HEK293 (cell line): Measurements from ENCODE around the gene UACA.

ENCODE experiments used
- CTCF ChIA-PET: fragments of 350-600 bp; formaldehyde crosslinking; extraction: SDS; loops from one replicate; lab custom pipeline; 2021; ENCODE audit warnings: antibody characterized with exemption; lab: Yijun Ruan, JAX
- POLR2A ChIA-PET: fragments of 300-600 bp; formaldehyde crosslinking; extraction: SDS; loops from one replicate; lab custom pipeline; 2020; ENCODE audit warnings: antibody characterized with exemption, inconsistent platforms; lab: Yijun Ruan, JAX
- H3K27ac ChIP-seq: fragments of 200-500 bp; sonication (Bioruptor generic); 2 replicates; pipeline ENCODE4 v1.5.1; 2014; ENCODE audit warnings: low read depth, low read length, control low read depth, inconsistent platforms; ENCODE audit errors: extremely low read depth
- H3K36me3 ChIP-seq, 2 experiments: fragments of 200-500 bp in 1 of 2; sonication (Bioruptor generic) in 1 of 2; 1 replicate in 1 of 2; 2 replicates in 1 of 2; pipeline ENCODE4 v1.5.1; 2014 to 2017; ENCODE audit warnings: inconsistent platforms in 2 of 2, low read length in 2 of 2; ENCODE audit not compliant: control insufficient read depth in 2 of 2, insufficient read depth in 1 of 2
- H3K4me1 ChIP-seq: fragments of 200-500 bp; sonication (Bioruptor generic); 2 replicates; pipeline ENCODE4 v1.5.1; 2014; ENCODE audit warnings: mild to moderate bottlenecking, low read length, inconsistent platforms; ENCODE audit not compliant: control insufficient read depth, insufficient read depth
- H3K4me3 ChIP-seq: 2 replicates; pipeline ENCODE4 v1.5.1; 2011; ENCODE audit warnings: low read depth, mild to moderate bottlenecking, control low read depth, low read length, moderate library complexity
- H3K9me3 ChIP-seq: fragments of 200-500 bp; sonication (Bioruptor generic); 2 replicates; pipeline ENCODE4 v1.5.1; 2014; ENCODE audit warnings: low read depth, low read length, inconsistent platforms; ENCODE audit not compliant: control insufficient read depth, insufficient read depth
- BCL11B ChIP-seq: fragments of 450-650 bp; formaldehyde crosslinking; IDR thresholded peaks from 2 replicates; pipeline ENCODE4 v1.5.1; 2016; ENCODE audit warnings: low read depth, missing biosample characterization, missing genetic modification characterization
- HOXA7 ChIP-seq: sonication (generic); formaldehyde crosslinking; IDR thresholded peaks from 2 replicates; pipeline ENCODE4 v1.8.1; 2022; ENCODE audit warnings: missing genetic modification reagents, borderline replicate concordance
- IKZF3 ChIP-seq: fragments of 450-650 bp; IDR thresholded peaks from 2 replicates; pipeline ENCODE4 v1.5.0; 2018; ENCODE audit warnings: missing biosample characterization, mild to moderate bottlenecking, missing genetic modification characterization, moderate library complexity
- MEIS1 ChIP-seq: sonication (generic); formaldehyde crosslinking; IDR thresholded peaks from 2 replicates; pipeline ENCODE4 v1.8.1; 2022; ENCODE audit warnings: missing genetic modification reagents, mild to moderate bottlenecking, borderline replicate concordance
- PRDM1 ChIP-seq: fragments of 450-650 bp; formaldehyde crosslinking; IDR thresholded peaks from 2 replicates; pipeline ENCODE4; 2016; ENCODE audit warnings: missing biosample characterization, missing genetic modification characterization
- ZBTB17 ChIP-seq: fragments of 450-650 bp; formaldehyde crosslinking; IDR thresholded peaks from 2 replicates; pipeline ENCODE4 v1.5.1; 2016; ENCODE audit warnings: missing biosample characterization, missing genetic modification characterization
- ZFHX2 ChIP-seq: fragments of 450-650 bp; formaldehyde crosslinking; conservative IDR thresholded peaks from 2 replicates; pipeline ENCODE4 v1.5.1; 2016; ENCODE audit warnings: missing biosample characterization, missing genetic modification characterization
- ZFP3 ChIP-seq: fragments of 450-650 bp; formaldehyde crosslinking; IDR thresholded peaks from 2 replicates; pipeline ENCODE4 v1.5.1; 2016; ENCODE audit warnings: low read depth, missing biosample characterization, missing genetic modification characterization
- ZNF16 ChIP-seq: fragments of 450-650 bp; formaldehyde crosslinking; IDR thresholded peaks from 2 replicates; pipeline ENCODE4 v1.5.1; 2016; ENCODE audit warnings: low read depth, missing biosample characterization, missing genetic modification characterization
- ZNF311 ChIP-seq: fragments of 450-650 bp; formaldehyde crosslinking; IDR thresholded peaks from 2 replicates; pipeline ENCODE4 v1.5.1; 2017; ENCODE audit warnings: missing biosample characterization, missing genetic modification characterization, borderline replicate concordance
- ZNF426 ChIP-seq: fragments of 450-650 bp; formaldehyde crosslinking; IDR thresholded peaks from 2 replicates; pipeline ENCODE4 v1.5.1; 2017; ENCODE audit warnings: missing biosample characterization, missing genetic modification characterization, mild to moderate bottlenecking, inconsistent platforms, moderate library complexity
- ZNF501 ChIP-seq: fragments of 450-650 bp; formaldehyde crosslinking; IDR thresholded peaks from 2 replicates; pipeline ENCODE4 v1.5.1; 2016; ENCODE audit warnings: missing biosample characterization, missing genetic modification characterization
- ZNF529 ChIP-seq: fragments of 450-650 bp; formaldehyde crosslinking; IDR thresholded peaks from 2 replicates; pipeline ENCODE4 v1.5.1; 2017; ENCODE audit warnings: missing genetic modification characterization, missing biosample characterization; ENCODE audit not compliant: insufficient replicate concordance
- ZNF560 ChIP-seq: fragments of 450-650 bp; formaldehyde crosslinking; IDR thresholded peaks from 2 replicates; pipeline ENCODE4 v1.5.1; 2017; ENCODE audit warnings: missing biosample characterization, missing genetic modification characterization, borderline replicate concordance
- ZNF596 ChIP-seq: fragments of 450-650 bp; IDR thresholded peaks from 2 replicates; pipeline ENCODE4 v1.5.0; 2018; ENCODE audit warnings: missing biosample characterization, mild to moderate bottlenecking, missing genetic modification characterization, moderate library complexity
- ZNF677 ChIP-seq: fragments of 450-650 bp; IDR thresholded peaks from 2 replicates; pipeline ENCODE4 v1.5.0; 2018; ENCODE audit warnings: missing biosample characterization, mild to moderate bottlenecking, missing genetic modification characterization, moderate library complexity
- ZNF837 ChIP-seq: fragments of 450-650 bp; formaldehyde crosslinking; IDR thresholded peaks from 2 replicates; pipeline ENCODE4 v1.5.1; 2016; ENCODE audit warnings: missing biosample characterization, missing genetic modification characterization
- TF ChIP-seq, protein P1 (sequence below): fragments of 450-650 bp; IDR thresholded peaks from 2 replicates; pipeline ENCODE4 v1.5.1; 2018; ENCODE audit warnings: missing biosample characterization, mild to moderate bottlenecking, missing genetic modification characterization
- TF ChIP-seq, protein P2 (sequence below): fragments of 450-650 bp; formaldehyde crosslinking; IDR thresholded peaks from 2 replicates; pipeline ENCODE4 v1.5.1; 2016; ENCODE audit warnings: missing biosample characterization, missing genetic modification characterization, borderline replicate concordance
- TF ChIP-seq, protein P3 (sequence below): fragments of 450-650 bp; formaldehyde crosslinking; IDR thresholded peaks from 2 replicates; pipeline ENCODE4 v1.5.1; 2017; ENCODE audit warnings: missing biosample characterization, missing genetic modification characterization
- TF ChIP-seq, protein P4 (sequence below): fragments of 450-650 bp; formaldehyde crosslinking; IDR thresholded peaks from 2 replicates; pipeline ENCODE4 v1.5.1; 2017; ENCODE audit warnings: missing biosample characterization, missing genetic modification characterization

Gene UACA

DNA sequence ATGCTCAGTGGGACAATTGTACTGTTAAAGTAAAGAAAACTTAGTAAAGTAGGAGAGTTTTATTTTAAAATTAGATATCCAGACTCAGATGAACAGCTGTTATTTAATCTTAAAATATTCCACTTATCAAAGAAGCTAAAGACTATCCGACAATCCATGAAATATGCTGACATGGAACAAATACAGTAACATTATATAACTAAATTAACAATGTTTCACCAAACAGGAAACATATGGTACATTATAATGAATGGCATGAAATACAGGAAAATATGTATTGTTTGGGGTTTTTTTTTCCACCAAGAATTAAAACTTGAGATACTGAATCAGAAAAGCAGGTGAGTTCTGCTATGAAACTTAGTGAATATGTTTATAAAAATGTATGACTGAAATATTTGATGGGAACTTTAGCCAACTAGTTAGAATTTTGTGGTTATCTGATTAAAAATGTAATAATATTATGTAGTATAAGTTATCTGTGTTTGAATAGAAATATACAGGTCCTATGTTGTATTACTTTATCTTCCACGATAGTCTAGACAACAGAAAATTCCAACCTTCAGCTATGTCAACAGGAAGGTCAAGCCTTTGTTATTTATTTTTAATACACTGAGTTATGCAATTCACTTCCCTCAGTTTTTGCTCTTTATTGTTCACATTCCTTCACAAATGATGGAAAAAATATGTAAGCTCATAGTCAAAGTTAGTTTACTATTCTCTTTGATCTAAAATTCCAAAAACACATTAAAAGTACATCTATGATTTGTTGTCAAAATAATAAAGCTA, 72.7 kb downstream of the UACA start (continued):
- TF ChIP-seq ZNF426 (tag by site-specific recombination) (no peak), BCL11B (tag by site-specific recombination) (no peak), ZFP3 (tag by site-specific recombination) (no peak), ZNF560 (no peak), ZNF501 (tag by site-specific recombination) (no peak), ZNF529 (tag by site-specific recombination) (no peak), ZNF837 (tag by site-specific recombination) (no peak), MEIS1 (no peak)

DNA sequence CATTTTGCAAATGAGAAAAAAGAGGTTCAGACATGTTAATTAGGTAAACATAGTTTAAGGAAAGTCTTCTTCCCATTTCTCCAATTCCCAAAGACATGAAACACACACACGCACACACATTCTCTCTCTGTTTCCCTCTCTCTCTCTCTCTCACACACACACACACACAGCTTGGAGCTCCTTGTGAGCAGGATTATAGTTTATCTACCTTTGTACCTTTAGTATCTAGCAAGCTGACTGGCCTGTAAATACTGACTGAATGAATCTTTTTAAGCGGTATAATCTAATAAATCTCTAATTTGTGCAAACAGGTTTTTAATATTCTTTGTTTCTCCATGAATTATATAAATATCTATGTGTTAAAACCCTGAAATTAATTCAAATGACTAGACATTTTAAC, 73.3 kb downstream of the UACA start:
- TF ChIP-seq PRDM1 (tag by site-specific recombination) (peak; percentile 41; the same call in 1 of the 2 replicates), ZNF596 (no peak)
- H3K27ac ChIP-seq = no peak overlapping the region
- H3K36me3 ChIP-seq = peaks cover 10 to 24% of the 10 kb centered on the region in 2 experiments
- POLR2A ChIA-PET = interaction anchor here (0.6 kb wide), 1 partner anchor 809 kb away, joined by 4 read pairs; no protein-coding TSS in a partner anchor
- H3K4me3 ChIP-seq = no peak overlapping the region
- H3K9me3 ChIP-seq = no peaks in the 10 kb centered on the region
- CTCF ChIA-PET = interaction anchor here (5.9 kb wide), 1 partner anchor 33 kb away, joined by 27 read pairs; no protein-coding TSS in a partner anchor
- peaks cover 7% of the 10 kb centered on the region; the same call in 1 of the 2 replicates for H3K4me1 ChIP-seq

DNA sequence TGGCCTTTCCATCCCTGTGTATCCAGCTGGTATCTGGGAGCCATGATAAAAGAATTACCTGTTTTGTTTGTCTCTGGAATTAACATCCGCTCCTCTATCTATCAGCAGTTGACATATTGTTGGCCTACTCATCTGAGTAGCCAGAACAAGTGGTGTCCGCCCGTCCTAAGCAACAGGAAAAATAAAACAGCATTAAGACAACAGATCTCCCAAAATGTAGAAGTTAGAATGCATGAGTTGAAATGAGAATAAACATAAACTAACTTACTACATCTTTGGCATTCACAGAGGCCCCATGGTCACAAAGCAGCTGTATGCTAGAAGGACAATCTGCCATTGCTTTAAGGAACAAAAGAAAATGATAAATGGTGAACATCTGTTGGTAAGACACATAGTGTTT, 75.9 kb downstream of the UACA start:
- Histone ChIP-seq H3K4me1 (peaks cover 7% of the 10 kb centered on the region; the same call in 1 of the 2 replicates), H3K9me3 (no peaks in the 10 kb centered on the region), H3K36me3 (peaks cover 14 to 23% of the 10 kb centered on the region in 2 experiments), H3K27ac (no peak overlapping the region), H3K4me3 (no peak overlapping the region)
- TF ChIP-seq ZNF677 (tag by site-specific recombination) (no peak), IKZF3 (tag by site-specific recombination) (no peak), HOXA7 (CRISPR knock-in tag) (no peak)
- TF ChIP-seq, protein P1, sequence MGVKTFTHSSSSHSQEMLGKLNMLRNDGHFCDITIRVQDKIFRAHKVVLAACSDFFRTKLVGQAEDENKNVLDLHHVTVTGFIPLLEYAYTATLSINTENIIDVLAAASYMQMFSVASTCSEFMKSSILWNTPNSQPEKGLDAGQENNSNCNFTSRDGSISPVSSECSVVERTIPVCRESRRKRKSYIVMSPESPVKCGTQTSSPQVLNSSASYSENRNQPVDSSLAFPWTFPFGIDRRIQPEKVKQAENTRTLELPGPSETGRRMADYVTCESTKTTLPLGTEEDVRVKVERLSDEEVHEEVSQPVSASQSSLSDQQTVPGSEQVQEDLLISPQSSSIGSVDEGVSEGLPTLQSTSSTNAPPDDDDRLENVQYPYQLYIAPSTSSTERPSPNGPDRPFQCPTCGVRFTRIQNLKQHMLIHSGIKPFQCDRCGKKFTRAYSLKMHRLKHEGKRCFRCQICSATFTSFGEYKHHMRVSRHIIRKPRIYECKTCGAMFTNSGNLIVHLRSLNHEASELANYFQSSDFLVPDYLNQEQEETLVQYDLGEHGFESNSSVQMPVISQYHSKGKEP = no peak
- ChIA-PET CTCF (interaction anchor here (0.6 to 5.9 kb wide), 5 partner anchors 8 to 103 kb away, joined by 3 to 27 read pairs (median 4); no protein-coding TSS in a partner anchor), POLR2A (no interaction called here)

DNA sequence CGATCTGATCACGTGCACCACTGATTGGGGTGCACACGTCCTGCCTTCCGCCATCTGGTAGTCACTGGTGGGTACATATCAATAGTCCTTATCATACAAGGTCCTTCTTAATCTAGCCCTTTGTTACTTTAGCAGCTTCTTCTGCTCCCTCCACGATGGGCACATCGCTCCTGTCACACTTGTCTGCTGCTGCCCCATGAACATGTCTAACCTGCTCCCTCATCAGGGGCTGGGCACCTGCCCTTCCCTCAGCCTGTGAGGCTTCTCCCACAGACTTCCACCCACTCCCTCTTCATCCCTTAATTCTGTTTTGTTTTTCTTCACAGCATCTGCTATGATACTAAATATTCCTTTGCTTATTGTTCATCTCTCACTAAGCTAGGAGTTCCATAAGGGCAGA, 82.5 kb downstream of the UACA start:
- ChIA-PET CTCF (interaction anchor here (0.9 to 9.3 kb wide), 16 partner anchors 11 to 274 kb away, joined by 3 to 102 read pairs (median 5); no protein-coding TSS in a partner anchor), POLR2A (no interaction called here)
- Histone ChIP-seq H3K4me3 (no peak overlapping the region), H3K27ac (no peak overlapping the region), H3K9me3 (no peaks in the 10 kb centered on the region), H3K4me1 (no peaks in the 10 kb centered on the region), H3K36me3 (peaks cover 7 to 23% of the 10 kb centered on the region in 2 experiments)
- TF ChIP-seq, protein P2, sequence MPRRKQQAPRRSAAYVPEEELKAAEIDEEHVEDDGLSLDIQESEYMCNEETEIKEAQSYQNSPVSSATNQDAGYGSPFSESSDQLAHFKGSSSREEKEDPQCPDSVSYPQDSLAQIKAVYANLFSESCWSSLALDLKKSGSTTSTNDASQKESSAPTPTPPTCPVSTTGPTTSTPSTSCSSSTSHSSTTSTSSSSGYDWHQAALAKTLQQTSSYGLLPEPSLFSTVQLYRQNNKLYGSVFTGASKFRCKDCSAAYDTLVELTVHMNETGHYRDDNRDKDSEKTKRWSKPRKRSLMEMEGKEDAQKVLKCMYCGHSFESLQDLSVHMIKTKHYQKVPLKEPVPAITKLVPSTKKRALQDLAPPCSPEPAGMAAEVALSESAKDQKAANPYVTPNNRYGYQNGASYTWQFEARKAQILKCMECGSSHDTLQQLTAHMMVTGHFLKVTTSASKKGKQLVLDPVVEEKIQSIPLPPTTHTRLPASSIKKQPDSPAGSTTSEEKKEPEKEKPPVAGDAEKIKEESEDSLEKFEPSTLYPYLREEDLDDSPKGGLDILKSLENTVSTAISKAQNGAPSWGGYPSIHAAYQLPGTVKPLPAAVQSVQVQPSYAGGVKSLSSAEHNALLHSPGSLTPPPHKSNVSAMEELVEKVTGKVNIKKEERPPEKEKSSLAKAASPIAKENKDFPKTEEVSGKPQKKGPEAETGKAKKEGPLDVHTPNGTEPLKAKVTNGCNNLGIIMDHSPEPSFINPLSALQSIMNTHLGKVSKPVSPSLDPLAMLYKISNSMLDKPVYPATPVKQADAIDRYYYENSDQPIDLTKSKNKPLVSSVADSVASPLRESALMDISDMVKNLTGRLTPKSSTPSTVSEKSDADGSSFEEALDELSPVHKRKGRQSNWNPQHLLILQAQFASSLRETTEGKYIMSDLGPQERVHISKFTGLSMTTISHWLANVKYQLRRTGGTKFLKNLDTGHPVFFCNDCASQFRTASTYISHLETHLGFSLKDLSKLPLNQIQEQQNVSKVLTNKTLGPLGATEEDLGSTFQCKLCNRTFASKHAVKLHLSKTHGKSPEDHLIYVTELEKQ (tag by site-specific recombination) = no peak
- TF ChIP-seq ZNF677 (tag by site-specific recombination) = no peak
- TF ChIP-seq ZBTB17 (tag by site-specific recombination) = peak; percentile 1; the same call in 1 of the 2 replicates
- no peak for TF ChIP-seq ZNF16 (tag by site-specific recombination)
- no peak for TF ChIP-seq ZNF311 (tag by site-specific recombination)
- TF ChIP-seq, protein P3, sequence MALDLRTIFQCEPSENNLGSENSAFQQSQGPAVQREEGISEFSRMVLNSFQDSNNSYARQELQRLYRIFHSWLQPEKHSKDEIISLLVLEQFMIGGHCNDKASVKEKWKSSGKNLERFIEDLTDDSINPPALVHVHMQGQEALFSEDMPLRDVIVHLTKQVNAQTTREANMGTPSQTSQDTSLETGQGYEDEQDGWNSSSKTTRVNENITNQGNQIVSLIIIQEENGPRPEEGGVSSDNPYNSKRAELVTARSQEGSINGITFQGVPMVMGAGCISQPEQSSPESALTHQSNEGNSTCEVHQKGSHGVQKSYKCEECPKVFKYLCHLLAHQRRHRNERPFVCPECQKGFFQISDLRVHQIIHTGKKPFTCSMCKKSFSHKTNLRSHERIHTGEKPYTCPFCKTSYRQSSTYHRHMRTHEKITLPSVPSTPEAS (tag by site-specific recombination) = no peak
- TF ChIP-seq, protein P4, sequence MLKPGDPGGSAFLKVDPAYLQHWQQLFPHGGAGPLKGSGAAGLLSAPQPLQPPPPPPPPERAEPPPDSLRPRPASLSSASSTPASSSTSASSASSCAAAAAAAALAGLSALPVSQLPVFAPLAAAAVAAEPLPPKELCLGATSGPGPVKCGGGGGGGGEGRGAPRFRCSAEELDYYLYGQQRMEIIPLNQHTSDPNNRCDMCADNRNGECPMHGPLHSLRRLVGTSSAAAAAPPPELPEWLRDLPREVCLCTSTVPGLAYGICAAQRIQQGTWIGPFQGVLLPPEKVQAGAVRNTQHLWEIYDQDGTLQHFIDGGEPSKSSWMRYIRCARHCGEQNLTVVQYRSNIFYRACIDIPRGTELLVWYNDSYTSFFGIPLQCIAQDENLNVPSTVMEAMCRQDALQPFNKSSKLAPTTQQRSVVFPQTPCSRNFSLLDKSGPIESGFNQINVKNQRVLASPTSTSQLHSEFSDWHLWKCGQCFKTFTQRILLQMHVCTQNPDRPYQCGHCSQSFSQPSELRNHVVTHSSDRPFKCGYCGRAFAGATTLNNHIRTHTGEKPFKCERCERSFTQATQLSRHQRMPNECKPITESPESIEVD (tag by site-specific recombination) = no peak
- peak; percentile 55 for TF ChIP-seq ZFHX2 (tag by site-specific recombination)
